ENCODE data around the gene KRTAP2-4.
"Not testable (repeated sequence)": the region's sequence is repeated elsewhere in the genome, so short reads cannot be mapped to it uniquely, and the experiment has no call there.

Gene KRTAP2-4

DNA sequence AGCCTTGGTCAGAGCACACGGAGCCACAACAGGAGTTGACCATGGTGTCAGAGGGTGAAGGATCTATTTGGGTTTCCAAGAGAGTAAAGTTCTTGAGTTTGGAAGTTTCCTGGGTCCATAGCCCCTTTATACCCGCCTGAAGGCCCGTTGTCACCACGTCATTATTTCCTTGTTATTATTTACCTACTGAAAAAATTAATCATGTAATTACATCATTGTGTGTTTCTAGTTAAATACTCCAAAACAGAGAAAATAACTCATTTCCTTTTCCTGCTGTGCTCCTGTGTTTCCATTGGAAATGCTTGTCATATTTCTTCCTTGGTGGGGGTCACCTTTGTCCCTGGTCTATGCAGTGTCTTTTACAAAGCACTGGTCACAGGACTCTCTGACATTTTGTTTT lies 32.4 kb upstream of the KRTAP2-4 start, which contains the start of gene KRTAP4-8:
TSS of gene KRTAP4-8 (minus strand) at position 101 of the 400 bp plus-strand sequence. CDS start at position 43, 58 bp downstream.
- TF ChIP-seq, protein P1, sequence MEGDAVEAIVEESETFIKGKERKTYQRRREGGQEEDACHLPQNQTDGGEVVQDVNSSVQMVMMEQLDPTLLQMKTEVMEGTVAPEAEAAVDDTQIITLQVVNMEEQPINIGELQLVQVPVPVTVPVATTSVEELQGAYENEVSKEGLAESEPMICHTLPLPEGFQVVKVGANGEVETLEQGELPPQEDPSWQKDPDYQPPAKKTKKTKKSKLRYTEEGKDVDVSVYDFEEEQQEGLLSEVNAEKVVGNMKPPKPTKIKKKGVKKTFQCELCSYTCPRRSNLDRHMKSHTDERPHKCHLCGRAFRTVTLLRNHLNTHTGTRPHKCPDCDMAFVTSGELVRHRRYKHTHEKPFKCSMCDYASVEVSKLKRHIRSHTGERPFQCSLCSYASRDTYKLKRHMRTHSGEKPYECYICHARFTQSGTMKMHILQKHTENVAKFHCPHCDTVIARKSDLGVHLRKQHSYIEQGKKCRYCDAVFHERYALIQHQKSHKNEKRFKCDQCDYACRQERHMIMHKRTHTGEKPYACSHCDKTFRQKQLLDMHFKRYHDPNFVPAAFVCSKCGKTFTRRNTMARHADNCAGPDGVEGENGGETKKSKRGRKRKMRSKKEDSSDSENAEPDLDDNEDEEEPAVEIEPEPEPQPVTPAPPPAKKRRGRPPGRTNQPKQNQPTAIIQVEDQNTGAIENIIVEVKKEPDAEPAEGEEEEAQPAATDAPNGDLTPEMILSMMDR (IDR thresholded peaks at IDR 0.05), result no peak

DNA sequence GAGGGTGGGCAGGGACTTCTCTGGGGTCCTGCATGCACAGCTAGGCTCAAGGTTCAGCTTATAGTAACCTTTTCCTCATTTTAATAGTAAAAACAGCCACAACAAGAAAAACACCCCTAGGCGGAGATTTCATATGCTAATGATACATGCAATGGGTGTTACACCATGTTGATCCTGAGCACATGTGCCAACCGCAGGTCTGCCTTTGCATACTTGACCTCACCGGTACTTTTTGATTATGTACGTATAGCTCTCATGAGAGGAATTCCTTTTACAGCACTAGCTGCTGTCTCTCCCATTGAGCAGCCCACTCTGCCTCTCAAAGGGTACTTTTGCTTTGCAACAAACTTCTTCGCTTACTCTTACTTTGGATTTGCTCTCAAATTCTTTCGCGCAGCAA lies 30.4 kb upstream of the KRTAP2-4 start:
- TF ChIP-seq, protein P1 (IDR thresholded peaks at IDR 0.05), result no peak

DNA sequence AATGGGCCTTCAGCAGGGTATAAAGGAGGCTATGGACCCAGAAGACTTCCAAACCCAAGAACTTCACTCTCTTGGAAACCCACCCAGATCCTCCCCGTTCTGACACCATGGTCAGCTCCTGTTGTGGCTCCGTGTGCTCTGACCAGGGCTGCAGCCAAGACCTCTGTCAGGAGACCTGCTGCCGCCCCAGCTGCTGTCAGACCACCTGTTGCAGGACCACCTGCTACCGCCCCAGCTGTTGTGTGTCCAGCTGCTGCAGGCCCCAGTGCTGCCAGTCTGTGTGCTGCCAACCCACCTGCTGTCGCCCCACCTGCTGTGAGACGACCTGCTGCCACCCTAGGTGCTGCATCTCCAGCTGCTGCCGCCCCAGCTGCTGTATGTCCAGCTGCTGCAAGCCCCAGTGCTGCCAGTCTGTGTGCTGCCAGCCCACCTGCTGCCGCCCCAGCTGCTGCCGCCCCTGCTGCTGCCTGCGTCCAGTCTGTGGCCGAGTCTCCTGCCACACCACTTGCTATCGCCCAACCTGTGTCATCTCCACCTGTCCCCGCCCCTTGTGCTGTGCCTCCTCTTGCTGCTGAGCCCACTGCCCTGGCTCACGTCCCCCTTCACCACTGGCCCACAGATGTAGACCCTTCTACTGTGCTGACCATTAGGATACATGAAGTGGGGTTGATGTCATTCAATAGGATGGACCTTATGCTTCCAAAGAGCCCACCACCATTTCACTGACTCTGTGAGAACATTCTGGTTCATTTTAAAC lies 18.6 kb upstream of the KRTAP2-4 start, which contains the start of gene KRTAP4-7:
TSS of gene KRTAP4-7 (plus strand) at position 51 of the 757 bp plus-strand sequence. CDS start at position 108, 57 bp downstream.
- TF ChIP-seq, protein P1 (IDR thresholded peaks at IDR 0.05), result not testable (repeated sequence)

DNA sequence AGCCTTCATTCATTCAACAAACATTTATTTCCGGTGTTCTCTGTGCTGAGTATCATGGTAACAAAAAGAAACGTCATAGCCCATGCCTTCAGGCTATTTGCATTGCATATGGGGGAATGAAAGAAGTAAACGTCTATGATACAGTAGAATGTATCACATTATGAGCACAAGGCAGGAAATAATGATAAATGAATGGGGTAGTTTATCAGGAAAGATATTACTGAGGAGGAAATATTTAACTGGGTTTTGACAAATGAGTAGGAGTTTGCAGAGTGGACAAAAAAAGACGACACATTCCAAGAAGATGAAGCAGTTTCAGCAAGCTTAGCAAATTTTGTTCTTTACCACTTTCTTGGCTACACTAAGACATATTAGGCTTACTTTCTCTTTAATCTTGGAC lies 16.9 kb upstream of the KRTAP2-4 start:
- TF ChIP-seq, protein P1 (IDR thresholded peaks at IDR 0.05), result no peak

DNA sequence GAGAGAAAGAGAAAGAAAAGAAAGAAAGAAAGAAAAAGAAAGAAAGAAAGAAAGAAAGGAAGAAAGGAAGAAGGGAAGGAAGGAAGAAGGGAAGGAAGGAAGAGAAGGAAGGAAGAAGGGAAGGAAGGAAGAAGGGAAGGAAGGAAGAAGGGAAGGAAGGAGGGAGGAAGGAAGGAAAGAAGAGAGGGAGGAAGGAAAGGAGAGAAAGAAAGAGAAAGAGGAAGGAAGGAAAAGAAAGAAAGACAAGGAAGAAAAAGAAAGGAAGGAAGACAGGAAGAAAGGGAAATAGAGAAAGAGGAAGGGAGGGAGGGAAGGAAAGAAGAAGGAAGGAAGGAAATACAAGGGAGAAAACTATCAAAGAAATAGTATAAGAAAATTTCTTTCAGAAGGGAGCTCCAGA lies 11.1 kb upstream of the KRTAP2-4 start:
- TF ChIP-seq, protein P1 (IDR thresholded peaks at IDR 0.05), result no peak

DNA sequence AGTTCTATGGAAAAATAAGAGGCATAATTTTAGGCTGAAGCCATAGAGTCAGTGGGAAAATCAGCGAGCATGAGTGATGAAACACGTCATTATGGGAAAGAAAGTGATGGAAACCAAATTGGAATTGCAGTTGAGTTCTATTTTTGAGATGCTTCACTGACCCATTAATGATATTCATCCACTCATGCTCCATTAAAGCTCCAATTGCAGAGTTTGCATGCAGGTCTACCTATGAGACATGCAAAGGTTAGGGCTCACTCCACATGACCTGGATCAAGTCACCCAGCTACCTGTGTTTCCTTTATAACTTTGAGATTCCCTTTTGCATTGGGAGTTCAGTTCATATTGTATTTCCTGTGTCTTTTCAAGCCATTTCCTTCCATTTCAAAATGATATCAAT lies 8.0 kb upstream of the KRTAP2-4 start:
- TF ChIP-seq, protein P1 (IDR thresholded peaks at IDR 0.05), result no peak

DNA sequence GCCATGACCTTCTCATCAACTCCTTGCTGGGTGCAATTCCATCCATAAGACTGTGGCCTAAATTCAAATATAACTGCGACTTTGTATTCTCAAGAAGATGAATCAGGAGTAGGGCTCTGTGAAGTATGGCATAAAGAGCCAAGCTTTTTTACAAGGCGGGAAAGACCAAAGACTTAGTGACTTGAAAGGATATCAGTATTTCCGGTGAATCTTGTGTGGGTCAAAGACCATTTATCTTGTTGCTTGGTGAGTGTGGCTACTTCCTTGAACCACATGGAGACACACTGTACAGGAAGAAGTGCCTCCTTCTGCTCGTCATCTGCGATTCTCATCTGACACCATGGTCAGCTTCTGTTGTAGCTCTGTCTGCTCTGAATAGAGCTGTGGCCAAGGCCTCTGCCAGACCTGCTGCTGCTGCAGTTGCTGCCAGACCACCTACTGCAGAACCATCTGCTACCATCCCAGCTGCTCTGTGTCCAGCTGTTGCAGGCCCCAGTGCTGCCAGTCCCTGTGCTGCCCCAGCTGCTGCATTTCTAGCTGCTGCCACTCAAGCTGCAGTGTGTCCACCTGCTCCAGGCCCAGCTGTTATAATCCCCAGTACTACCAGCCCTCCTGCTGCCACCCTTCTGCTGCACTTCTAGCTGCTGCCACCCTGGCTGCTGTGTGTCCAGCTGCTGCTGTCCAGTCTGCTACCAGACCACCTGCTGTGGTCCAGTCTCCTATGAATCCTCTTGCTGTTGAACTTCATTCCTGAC lies 6.1 kb upstream of the KRTAP2-4 start:
- TF ChIP-seq, protein P1 (IDR thresholded peaks at IDR 0.05), result no peak
